Measurements from ENCODE around the gene RPL38.

- TF ChIP-seq CTCF (IDR thresholded peaks at IDR 0.05) (no peak), POLR2A (IDR thresholded peaks at IDR 0.05) (no peak)
These were observed 46.3 kb downstream of the RPL38 start for GRCh38 chr17:74249590-74250270.

Data from right lobe of liver (tissue), 4 donors.